Eye (tissue), 1 donor: ENCODE data around the gene PCDHAC1.

Source experiments
- DNase-seq: peaks from one replicate; pipeline ENCODE4 v3.0.0-alpha.2; 2015

The PCDHAC1 gene

DNA sequence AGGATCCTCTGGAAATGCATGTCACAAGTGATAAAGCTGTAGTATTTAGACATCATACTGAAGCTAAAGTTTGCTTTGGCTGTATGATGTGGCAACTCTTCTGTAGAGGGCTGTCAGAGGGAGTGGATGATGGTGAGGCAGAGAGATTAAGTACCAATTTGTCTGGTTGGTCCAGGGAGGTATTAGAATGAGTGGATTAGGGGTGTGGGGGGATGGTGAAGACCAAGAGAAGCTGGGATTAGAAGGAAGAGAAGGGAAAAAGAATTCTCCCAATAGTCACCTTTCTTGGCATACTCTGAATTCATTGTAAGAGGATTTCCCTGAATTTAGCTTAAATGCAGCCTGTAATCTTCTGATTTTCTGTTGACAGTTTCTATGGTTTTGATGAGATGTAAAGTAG is 43.8 kb downstream of the PCDHAC1 start:
- DNase-seq, result no peak

DNA sequence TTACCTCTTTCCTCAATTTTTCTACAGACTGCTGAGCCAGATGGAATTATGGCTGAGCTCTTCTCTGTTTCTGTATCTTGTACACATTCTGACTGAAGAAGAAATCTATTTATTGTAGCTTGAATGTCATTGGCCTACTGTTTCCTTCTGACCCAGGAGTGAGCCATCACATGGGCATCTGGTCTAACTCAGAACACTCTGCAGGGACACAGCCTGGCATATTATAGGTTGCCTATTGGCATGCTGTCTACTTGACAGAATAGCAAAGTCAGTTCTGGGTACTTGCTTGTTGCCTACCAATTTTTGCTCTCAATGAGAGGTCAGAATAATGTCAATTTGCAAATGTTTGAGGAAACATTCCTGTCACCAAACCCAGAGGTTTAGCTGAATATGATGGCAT is 47.5 kb downstream of the PCDHAC1 start:
- no peak for DNase-seq

DNA sequence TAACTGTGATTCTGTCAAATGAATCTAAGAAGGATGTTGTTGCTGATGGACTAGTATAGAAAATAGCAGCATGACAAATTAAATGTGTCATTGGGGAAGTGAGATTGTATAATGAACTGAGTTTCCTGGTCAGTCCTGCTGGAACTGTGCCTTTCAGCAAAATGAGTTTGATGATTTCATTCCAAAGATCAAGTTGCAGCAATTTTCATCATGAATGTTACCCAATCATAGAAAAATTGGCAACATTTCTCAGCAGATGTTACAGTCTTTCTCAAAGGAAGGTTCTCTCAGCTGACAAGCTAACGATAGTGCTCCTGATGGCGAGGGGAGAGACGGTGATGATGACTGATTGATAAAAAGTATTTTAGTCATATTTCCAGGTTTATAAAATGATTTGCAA is 50.9 kb downstream of the PCDHAC1 start:
- no peak for DNase-seq

DNA sequence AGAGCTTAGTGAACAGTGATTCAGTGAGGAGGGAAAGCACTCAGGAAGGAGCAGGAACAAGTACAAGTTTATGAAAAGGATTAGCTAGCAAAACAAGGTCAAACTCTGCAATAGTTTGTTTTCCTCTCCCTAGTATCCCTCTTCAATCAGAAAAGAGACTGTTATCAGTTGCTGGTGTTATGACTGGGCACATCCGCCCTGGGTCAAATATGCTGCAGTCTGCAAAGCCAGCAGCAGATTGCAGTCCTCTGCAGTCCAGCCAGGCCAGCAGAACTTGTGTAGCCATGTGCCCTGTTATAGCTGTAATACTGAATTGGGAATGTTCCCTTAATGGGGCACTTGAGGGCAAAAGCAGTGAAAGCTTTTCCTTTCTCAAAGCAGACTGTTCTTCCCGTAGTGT is 52.2 kb downstream of the PCDHAC1 start:
- no peak for DNase-seq

DNA sequence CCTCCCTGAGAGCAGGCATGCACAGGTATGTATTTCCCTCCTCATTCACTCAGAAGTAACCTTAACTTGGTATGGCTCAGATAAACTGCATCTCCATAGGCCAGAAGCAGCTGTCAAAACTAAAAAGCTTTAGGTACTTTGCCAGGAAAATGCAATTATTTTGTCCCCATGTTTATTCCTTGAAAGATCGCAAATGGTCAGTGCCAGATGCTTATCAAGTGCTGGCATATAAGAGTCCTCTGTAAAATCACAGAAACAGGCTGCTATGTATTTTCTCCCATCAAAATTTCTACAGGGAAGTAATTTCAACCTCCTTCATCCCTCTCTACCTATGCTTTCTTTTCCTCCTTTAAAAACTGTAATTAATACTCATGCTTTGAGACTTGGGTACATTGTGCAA is 52.9 kb downstream of the PCDHAC1 start:
- DNase-seq, result no peak
